ENCODE measurements around the gene KSR2. TPM values are rescaled to one million over a fixed set of nuclear protein-coding genes. Genes with fewer than 3 reads are reported as not detected.

KSR2 gene
- total and polyA plus RNA-seq, 10 of the 15 experiments (the other 5 are each of a cell fraction or from before 2014, with no cell fraction given), result under 0.01 to 1.5 (median 0.01) TPM; not detected in 3

DNA sequence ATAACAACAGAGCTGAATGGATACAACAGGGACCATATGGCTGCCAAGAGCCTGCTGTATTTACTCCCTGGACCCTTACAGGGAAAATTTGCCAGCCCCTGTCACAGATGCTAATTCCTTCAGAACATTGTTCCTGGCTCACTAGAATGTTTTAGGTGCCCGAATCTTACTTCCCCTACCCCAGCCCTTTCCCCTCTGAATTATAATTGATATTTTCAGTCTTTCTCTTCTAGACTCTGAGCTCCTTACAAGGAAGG is 235.3 kb downstream of the KSR2 start:
- H3K79me2 ChIP-seq (ENCODE audit: control insufficient read depth, insufficient read depth, low read length), result no peaks in the 10 kb centered on the region
- WGBS (ENCODE audit: insufficient coverage, insufficient replicate concordance, low lambda C conversion rate, missing lambda C conversion rate), result 0% methylated on average over 1 of the region's 1 CpG
- H3K4me3 ChIP-seq, result no peak overlapping the region
- no TSS peak for BruUV-seq (replicated peaks)
- no peak overlapping the region for H3K27ac ChIP-seq (ENCODE audit: control insufficient read depth, insufficient read depth)
- no peaks in the 10 kb centered on the region for H3K27me3 ChIP-seq (replicated peaks in 1 of 2; ENCODE audit: control insufficient read depth in 2 of 2, insufficient read depth in 2 of 2, low read length in 1 of 2)
- H4K20me1 ChIP-seq (ENCODE audit: control insufficient read depth, insufficient read depth), result no peaks in the 10 kb centered on the region
- H3K9me3 ChIP-seq (replicated peaks; ENCODE audit: control insufficient read depth, insufficient read depth, low read length), result no peaks in the 10 kb centered on the region
- no peaks in the 10 kb centered on the region for H3K36me3 ChIP-seq (ENCODE audit: control insufficient read depth in 2 of 2, insufficient read depth in 2 of 2, low read length in 1 of 2)
- ChIA-PET POLR2A (interaction anchor here (0.6 to 0.7 kb wide), 2 partner anchors 29 to 1361 kb away, joined by 3 to 4 read pairs; no protein-coding TSS in a partner anchor), SMC1A (ENCODE audit: uncharacterized antibody, unreplicated experiment) (no interaction called here), RAD21 (ENCODE audit: unreplicated experiment) (no interaction called here), CTCF (no interaction called here)
- in situ Hi-C loops (cut with MboI) (no loop called here), intact Hi-C loops (cut with micrococcal nuclease; ENCODE audit: unreplicated experiment) (no loop called here)
- TF ChIP-seq BMI1 (IDR thresholded peaks at IDR 0.05; ENCODE audit: borderline replicate concordance) (no peak), STAT1 (conservative IDR thresholded peaks at IDR 0.05) (no peak), MTA2 (IDR thresholded peaks at IDR 0.05; ENCODE audit: low read depth) (no peak), TAF1 (IDR thresholded peaks at IDR 0.05; ENCODE audit: borderline replicate concordance, low read depth, low read length) (no peak), ATF2 (IDR thresholded peaks at IDR 0.05; ENCODE audit: low read length) (no peak), ZSCAN29 (IDR thresholded peaks at IDR 0.05) (no peak), BHLHE40 (IDR thresholded peaks at IDR 0.05; ENCODE audit: borderline replicate concordance in 1 of 2, low read depth in 2 of 2, low read length in 1 of 2) (no peak), CHD4 (IDR thresholded peaks at IDR 0.05) (no peak)
- TF ChIP-seq, protein P1, sequence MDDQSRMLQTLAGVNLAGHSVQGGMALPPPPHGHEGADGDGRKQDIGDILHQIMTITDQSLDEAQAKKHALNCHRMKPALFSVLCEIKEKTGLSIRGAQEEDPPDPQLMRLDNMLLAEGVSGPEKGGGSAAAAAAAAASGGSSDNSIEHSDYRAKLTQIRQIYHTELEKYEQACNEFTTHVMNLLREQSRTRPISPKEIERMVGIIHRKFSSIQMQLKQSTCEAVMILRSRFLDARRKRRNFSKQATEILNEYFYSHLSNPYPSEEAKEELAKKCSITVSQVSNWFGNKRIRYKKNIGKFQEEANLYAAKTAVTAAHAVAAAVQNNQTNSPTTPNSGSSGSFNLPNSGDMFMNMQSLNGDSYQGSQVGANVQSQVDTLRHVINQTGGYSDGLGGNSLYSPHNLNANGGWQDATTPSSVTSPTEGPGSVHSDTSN (IDR thresholded peaks at IDR 0.05; ENCODE audit: insufficient replicate concordance, low read depth, low read length), result no peak
- TF ChIP-seq, protein P2, sequence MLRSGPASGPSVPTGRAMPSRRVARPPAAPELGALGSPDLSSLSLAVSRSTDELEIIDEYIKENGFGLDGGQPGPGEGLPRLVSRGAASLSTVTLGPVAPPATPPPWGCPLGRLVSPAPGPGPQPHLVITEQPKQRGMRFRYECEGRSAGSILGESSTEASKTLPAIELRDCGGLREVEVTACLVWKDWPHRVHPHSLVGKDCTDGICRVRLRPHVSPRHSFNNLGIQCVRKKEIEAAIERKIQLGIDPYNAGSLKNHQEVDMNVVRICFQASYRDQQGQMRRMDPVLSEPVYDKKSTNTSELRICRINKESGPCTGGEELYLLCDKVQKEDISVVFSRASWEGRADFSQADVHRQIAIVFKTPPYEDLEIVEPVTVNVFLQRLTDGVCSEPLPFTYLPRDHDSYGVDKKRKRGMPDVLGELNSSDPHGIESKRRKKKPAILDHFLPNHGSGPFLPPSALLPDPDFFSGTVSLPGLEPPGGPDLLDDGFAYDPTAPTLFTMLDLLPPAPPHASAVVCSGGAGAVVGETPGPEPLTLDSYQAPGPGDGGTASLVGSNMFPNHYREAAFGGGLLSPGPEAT (IDR thresholded peaks at IDR 0.05; ENCODE audit: low read depth), result no peak
- no peak for ATAC-seq
- H3K4me2 ChIP-seq (ENCODE audit: control insufficient read depth, insufficient read depth), result no peak overlapping the region
- DNase-seq (ENCODE audit: low read depth, low spot score), result no peak
- H3K4me1 ChIP-seq (ENCODE audit: control insufficient read depth, insufficient read depth, low read length), result no peaks in the 10 kb centered on the region
- H3K9ac ChIP-seq (ENCODE audit: control insufficient read depth, insufficient read depth, low read length), result no peak overlapping the region
- no peak for FAIRE-seq
- H2AFZ ChIP-seq (ENCODE audit: control insufficient read depth, low read depth, low read length), result no peak overlapping the region

Measured in GM12878 (cell line).